Measurements from ENCODE around the gene TFB1M. TPM values are rescaled to one million over a fixed set of nuclear protein-coding genes. Genes with fewer than 3 reads are reported as not detected.

Gene TFB1M
- total RNA-seq, 2 donors from 2014 or later: 37.0 to 41.3 TPM

GRCh38 chr6:155248008-155249001 lies 66.0 kb downstream of the TFB1M start:
- Mint-ChIP-seq H3K36me3 (ENCODE audit: insufficient read depth in 2 of 2) (peaks cover 0 to 7% of the 10 kb centered on the region in 2 donors), H3K4me3 (no peak overlapping the region), H3K27me3 (ENCODE audit: low read depth) (no peaks in the 10 kb centered on the region), H3K4me1 (ENCODE audit: low read depth) (peaks cover 5% of the 10 kb centered on the region), H3K27ac (peak overlapping the region; percentile 1), H3K9me3 (no peaks in the 10 kb centered on the region)
- ATAC-seq (replicated peaks in 1 of 2) (peak; percentile 29 to 66), DNase-seq (peak; percentile 11 to 17)

- DNase-seq (no peak), ATAC-seq (replicated peaks in 1 of 2) (no peak)
- peaks cover 5% of the 10 kb centered on the region for H3K4me1 Mint-ChIP-seq (ENCODE audit: low read depth)
- no peak overlapping the region for H3K27ac Mint-ChIP-seq
- no peaks in the 10 kb centered on the region for H3K27me3 Mint-ChIP-seq (ENCODE audit: low read depth)
- no peaks in the 10 kb centered on the region for H3K9me3 Mint-ChIP-seq
- no peak overlapping the region for H3K4me3 Mint-ChIP-seq
- H3K36me3 Mint-ChIP-seq (ENCODE audit: insufficient read depth in 2 of 2): peaks cover 0 to 7% of the 10 kb centered on the region in 2 donors
Observed at GRCh38 chr6:155247618-155248007, 66.7 kb downstream of the TFB1M start.

- no peak overlapping the region for H3K27ac Mint-ChIP-seq
- H3K4me1 Mint-ChIP-seq (ENCODE audit: low read depth): peaks cover 5% of the 10 kb centered on the region
- H3K9me3 Mint-ChIP-seq: no peaks in the 10 kb centered on the region
- H3K27me3 Mint-ChIP-seq (ENCODE audit: low read depth): no peaks in the 10 kb centered on the region
- DNase-seq (no peak), ATAC-seq (replicated peaks in 1 of 2) (no peak)
- H3K36me3 Mint-ChIP-seq (ENCODE audit: insufficient read depth in 2 of 2): peaks cover 0 to 7% of the 10 kb centered on the region in 2 donors
- H3K4me3 Mint-ChIP-seq: no peak overlapping the region
Observed at GRCh38 chr6:155246825-155247224, 67.5 kb downstream of the TFB1M start.

- Mint-ChIP-seq H3K9me3 (no peaks in the 10 kb centered on the region), H3K27ac (no peak overlapping the region), H3K36me3 (ENCODE audit: insufficient read depth in 2 of 2) (peaks cover 0 to 3% of the 10 kb centered on the region in 2 donors), H3K4me3 (no peak overlapping the region), H3K4me1 (ENCODE audit: low read depth) (peaks cover 5% of the 10 kb centered on the region), H3K27me3 (ENCODE audit: low read depth) (no peaks in the 10 kb centered on the region)
- DNase-seq: no peak
- ATAC-seq (replicated peaks in 1 of 2): no peak
Observed at GRCh38 chr6:155245831-155246230, 68.5 kb downstream of the TFB1M start.

GRCh38 chr6:155245193-155245592 lies 69.1 kb downstream of the TFB1M start:
- H3K27me3 Mint-ChIP-seq (ENCODE audit: low read depth): no peaks in the 10 kb centered on the region
- no peak overlapping the region for H3K27ac Mint-ChIP-seq
- H3K9me3 Mint-ChIP-seq: no peaks in the 10 kb centered on the region
- H3K4me1 Mint-ChIP-seq (ENCODE audit: low read depth): peaks cover 5% of the 10 kb centered on the region
- ATAC-seq (replicated peaks in 1 of 2) (no peak), DNase-seq (no peak)
- H3K4me3 Mint-ChIP-seq: no peak overlapping the region
- peaks cover 0 to 4% of the 10 kb centered on the region in 2 donors for H3K36me3 Mint-ChIP-seq (ENCODE audit: insufficient read depth in 2 of 2)

DNA sequence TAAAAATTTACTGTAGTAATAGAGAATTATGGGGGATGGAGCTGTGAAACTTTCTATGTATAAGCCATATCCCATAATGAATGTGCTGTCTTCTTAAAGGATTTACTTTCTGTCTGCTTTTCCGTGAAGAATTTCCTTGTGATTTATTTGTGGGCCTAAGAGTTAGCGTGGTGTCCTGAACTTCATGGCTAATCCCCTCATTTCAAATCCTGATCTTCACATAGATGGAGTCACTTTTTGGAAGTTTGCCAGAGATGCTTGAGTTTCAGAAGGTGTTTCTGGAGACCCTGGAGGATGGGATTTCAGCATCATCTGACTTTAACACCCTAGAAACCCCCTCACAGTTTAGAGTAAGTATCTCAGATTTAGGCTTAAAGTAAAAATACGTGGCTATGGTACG lies 69.8 kb downstream of the TFB1M start:
- H3K27ac Mint-ChIP-seq: no peak overlapping the region
- H3K4me3 Mint-ChIP-seq: no peak overlapping the region
- DNase-seq (no peak), ATAC-seq (replicated peaks in 1 of 2) (no peak)
- H3K4me1 Mint-ChIP-seq (ENCODE audit: low read depth): peaks cover 5% of the 10 kb centered on the region
- peaks cover 0 to 4% of the 10 kb centered on the region in 2 donors for H3K36me3 Mint-ChIP-seq (ENCODE audit: insufficient read depth in 2 of 2)
- no peaks in the 10 kb centered on the region for H3K27me3 Mint-ChIP-seq (ENCODE audit: low read depth)
- no peaks in the 10 kb centered on the region for H3K9me3 Mint-ChIP-seq

- ATAC-seq (replicated peaks in 1 of 2) (no peak), DNase-seq (no peak)
- peaks cover 0 to 7% of the 10 kb centered on the region in 2 donors for H3K36me3 Mint-ChIP-seq (ENCODE audit: insufficient read depth in 2 of 2)
- no peak overlapping the region for H3K4me3 Mint-ChIP-seq
- peaks cover 13% of the 10 kb centered on the region for H3K27me3 Mint-ChIP-seq (ENCODE audit: low read depth)
- H3K9me3 Mint-ChIP-seq: peaks cover 0 to 11% of the 10 kb centered on the region in 2 donors
- no peak overlapping the region for H3K27ac Mint-ChIP-seq
- H3K4me1 Mint-ChIP-seq (ENCODE audit: low read depth): no peaks in the 10 kb centered on the region
Observed at GRCh38 chr6:155241966-155242365, 72.3 kb downstream of the TFB1M start.

GRCh38 chr6:155240905-155241600 lies 73.2 kb downstream of the TFB1M start:
- DNase-seq: no peak
- Mint-ChIP-seq H3K27ac (no peak overlapping the region), H3K4me1 (ENCODE audit: low read depth) (no peaks in the 10 kb centered on the region), H3K9me3 (peaks cover 0 to 11% of the 10 kb centered on the region in 2 donors), H3K4me3 (no peak overlapping the region), H3K36me3 (ENCODE audit: insufficient read depth in 2 of 2) (peaks cover 0 to 7% of the 10 kb centered on the region in 2 donors), H3K27me3 (ENCODE audit: low read depth) (peaks cover 13% of the 10 kb centered on the region)
- no peak for ATAC-seq (replicated peaks in 1 of 2)

DNA sequence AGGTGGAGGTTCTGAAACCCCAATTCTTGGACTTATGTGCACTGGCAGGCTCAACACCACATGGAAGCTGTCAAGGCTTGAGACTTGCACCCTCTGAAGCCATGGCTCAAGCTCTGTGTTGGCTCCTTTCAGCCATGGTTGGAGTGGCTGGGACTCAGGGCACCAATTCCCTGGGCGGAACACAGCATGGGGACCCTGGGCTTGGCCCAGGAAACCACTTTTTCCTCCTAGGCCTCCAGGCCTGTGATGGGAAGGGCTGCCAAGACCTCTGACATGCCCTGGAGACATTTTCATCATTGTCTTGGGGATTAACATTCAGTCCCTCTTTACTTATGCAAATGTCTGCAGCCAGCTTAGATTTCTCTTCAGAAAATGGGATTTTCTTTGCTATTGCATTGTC lies 76.7 kb downstream of the TFB1M start:
- Mint-ChIP-seq H3K9me3 (peaks cover 0 to 11% of the 10 kb centered on the region in 2 donors), H3K36me3 (ENCODE audit: insufficient read depth in 2 of 2) (peaks cover 0 to 7% of the 10 kb centered on the region in 2 donors), H3K27ac (no peak overlapping the region), H3K4me3 (no peak overlapping the region), H3K4me1 (ENCODE audit: low read depth) (no peaks in the 10 kb centered on the region), H3K27me3 (ENCODE audit: low read depth) (peaks cover 25% of the 10 kb centered on the region)
- DNase-seq (no peak), ATAC-seq (replicated peaks in 1 of 2) (no peak)

DNA sequence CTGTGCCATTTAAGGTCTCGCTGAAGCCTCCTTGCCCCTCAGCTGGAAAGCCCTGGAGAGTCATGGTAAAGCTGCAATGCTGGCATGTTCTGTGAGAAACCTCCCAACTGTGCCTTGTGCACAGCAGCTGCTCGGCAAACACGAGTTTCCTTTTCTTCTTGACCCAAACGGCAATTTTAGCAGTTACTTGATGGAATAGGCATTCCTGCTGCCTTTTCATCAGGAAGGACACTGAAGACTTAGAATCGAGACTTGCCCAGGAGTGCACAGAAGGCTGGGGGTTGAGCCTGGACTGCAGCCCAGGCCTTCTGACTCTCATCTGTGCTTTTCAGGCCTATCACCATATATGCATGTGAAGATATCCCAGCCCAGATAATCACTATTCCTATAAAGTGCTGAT lies 79.2 kb downstream of the TFB1M start:
- Mint-ChIP-seq H3K4me1 (ENCODE audit: low read depth) (no peaks in the 10 kb centered on the region), H3K4me3 (no peak overlapping the region), H3K36me3 (ENCODE audit: insufficient read depth in 2 of 2) (peaks cover 0 to 8% of the 10 kb centered on the region in 2 donors)

DNA sequence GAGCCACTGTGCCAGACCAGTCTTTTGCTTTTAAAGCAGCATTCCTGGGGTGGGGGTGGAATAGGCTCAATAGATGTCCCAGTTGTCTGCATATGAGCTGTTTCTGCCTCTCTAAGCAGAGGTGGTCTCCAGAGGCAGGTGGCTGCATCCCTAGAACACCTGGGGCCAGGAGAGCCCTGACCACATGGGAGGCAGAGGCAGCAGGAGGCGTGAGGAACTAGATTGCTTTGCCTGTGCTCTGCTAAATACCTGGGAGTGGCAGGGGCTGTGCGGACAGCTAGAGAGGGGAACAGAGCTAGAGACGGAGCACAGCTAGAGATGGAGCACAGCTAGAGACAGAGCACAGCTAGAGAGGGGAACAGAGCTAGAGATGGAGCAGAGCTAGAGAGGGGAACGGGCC lies 79.6 kb downstream of the TFB1M start:
- ATAC-seq (replicated peaks in 1 of 2) (no peak), DNase-seq (no peak)
- Mint-ChIP-seq H3K4me3 (no peak overlapping the region), H3K36me3 (ENCODE audit: insufficient read depth in 2 of 2) (peaks cover 0 to 9% of the 10 kb centered on the region in 2 donors), H3K27me3 (ENCODE audit: low read depth) (peaks cover 25% of the 10 kb centered on the region), H3K27ac (no peak overlapping the region), H3K9me3 (peaks cover 4 to 11% of the 10 kb centered on the region in 2 donors), H3K4me1 (ENCODE audit: low read depth) (no peaks in the 10 kb centered on the region)

More for the DNA sequence above, 79.2 kb downstream of the TFB1M start:
- DNase-seq (no peak), ATAC-seq (replicated peaks in 1 of 2) (no peak)
- Mint-ChIP-seq H3K9me3 (peaks cover 3 to 11% of the 10 kb centered on the region in 2 donors), H3K27me3 (ENCODE audit: low read depth) (peaks cover 25% of the 10 kb centered on the region), H3K27ac (no peak overlapping the region)

DNA sequence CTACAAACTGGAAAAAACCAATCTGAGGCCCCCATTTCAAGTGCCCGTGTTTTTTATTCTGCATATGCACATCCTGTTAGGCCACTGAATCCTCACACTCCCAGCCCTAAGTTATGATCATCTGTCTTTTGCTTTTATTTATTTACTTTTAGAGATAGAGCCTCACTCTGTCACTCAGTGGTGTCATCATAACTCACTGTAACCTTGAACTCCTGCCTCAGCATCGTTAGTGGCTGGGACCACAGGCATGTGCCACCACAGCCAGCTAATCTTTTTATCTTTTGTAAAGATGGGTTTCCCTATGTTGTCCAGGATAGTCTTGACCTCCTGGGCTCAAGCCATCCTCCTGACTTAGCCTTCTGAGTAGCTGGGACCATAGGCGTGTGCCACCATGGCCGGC lies 80.1 kb downstream of the TFB1M start:
- peaks cover 4 to 11% of the 10 kb centered on the region in 2 donors for H3K9me3 Mint-ChIP-seq

GRCh38 chr6:155232848-155233247 lies 81.4 kb downstream of the TFB1M start:
- Mint-ChIP-seq H3K27ac (no peak overlapping the region), H3K4me1 (ENCODE audit: low read depth) (no peaks in the 10 kb centered on the region), H3K27me3 (ENCODE audit: low read depth) (peaks cover 28% of the 10 kb centered on the region), H3K36me3 (ENCODE audit: insufficient read depth in 2 of 2) (peaks cover 2 to 8% of the 10 kb centered on the region in 2 donors), H3K4me3 (no peak overlapping the region), H3K9me3 (peaks cover 0 to 4% of the 10 kb centered on the region in 2 donors)
- no peak for ATAC-seq (replicated peaks in 1 of 2)
- no peak for DNase-seq

More for the DNA sequence above, 80.1 kb downstream of the TFB1M start:
- H3K27me3 Mint-ChIP-seq (ENCODE audit: low read depth): peaks cover 30% of the 10 kb centered on the region
- H3K36me3 Mint-ChIP-seq (ENCODE audit: insufficient read depth in 2 of 2): peaks cover 0 to 13% of the 10 kb centered on the region in 2 donors
- no peak overlapping the region for H3K4me3 Mint-ChIP-seq
- H3K27ac Mint-ChIP-seq: no peak overlapping the region
- DNase-seq: no peak
- ATAC-seq (replicated peaks in 1 of 2): no peak
- H3K4me1 Mint-ChIP-seq (ENCODE audit: low read depth): no peaks in the 10 kb centered on the region
